NK-92 (cell line): ENCODE measurements around the gene TAF4.

Experiments used
- DNase-seq: peaks from one replicate; lab custom pipeline; 2025; ENCODE audit not compliant: unreplicated experiment; lab: John Stamatoyannopoulos, UW

The TAF4 gene

DNA sequence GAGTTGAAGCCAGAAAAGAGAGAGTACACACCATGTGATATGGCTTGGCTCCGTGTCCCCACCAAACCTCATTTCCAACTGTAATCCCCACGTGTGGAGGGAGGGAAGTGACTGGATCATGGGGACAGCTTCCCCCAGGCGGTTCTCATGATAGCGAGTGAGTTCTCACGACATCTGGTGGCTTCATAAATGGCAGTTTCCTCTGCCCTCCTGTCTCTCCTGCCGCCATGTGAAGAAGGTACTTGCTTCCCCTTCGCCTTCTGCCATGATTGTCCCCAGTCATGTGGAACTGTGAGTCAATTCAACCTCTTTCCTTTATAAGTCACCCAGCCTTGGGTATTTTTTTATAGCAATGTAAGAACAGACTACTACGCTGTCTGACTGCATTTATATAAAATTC, 40.3 kb downstream of the TAF4 start:
- no peak for DNase-seq

DNA sequence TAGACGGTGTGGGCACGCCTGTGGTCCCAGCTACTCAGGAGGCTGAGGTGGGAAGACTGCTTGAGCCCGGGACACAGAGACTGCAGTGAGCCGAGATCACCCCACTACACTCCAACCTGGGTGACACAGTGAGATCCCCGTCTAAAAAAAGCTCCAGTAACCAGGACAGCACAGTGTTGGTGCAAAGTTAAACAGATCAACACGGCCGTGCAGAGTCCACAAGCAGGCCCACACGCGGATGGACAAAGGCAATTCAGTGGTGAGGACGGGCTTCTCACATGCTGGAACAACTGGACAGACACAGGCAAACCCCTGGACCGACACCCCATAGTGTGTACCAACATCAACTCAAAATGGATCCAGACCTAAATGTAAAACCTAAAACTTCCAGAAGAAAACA, 41.7 kb downstream of the TAF4 start:
- no peak for DNase-seq

DNA sequence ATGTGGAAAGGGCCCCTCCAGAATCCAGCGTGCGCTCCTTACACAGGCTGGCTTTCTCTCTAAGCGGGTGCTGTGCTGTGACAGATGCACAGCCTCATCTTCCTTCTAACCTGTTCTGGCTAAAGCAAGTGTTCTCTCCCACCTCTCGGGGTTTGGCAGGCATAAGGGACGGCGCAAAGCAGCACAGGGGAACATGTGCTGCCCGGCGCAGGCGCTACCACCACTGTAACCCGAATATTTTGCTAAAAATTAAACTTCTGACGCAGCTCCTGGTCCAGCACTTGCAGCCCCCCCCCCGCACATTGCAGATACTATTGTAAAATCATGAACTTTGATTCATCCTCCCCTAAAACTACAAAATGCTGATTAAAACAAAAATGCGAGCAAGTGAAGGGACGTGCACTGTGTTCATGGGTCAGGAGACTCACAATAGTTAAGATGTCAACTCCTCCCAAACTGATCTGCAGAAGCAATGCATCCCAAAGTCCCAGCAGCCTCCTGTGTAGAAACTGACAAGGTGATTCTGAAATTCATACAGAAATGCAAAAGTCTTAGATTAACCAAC, 43.0 kb downstream of the TAF4 start:
- DNase-seq = no peak

DNA sequence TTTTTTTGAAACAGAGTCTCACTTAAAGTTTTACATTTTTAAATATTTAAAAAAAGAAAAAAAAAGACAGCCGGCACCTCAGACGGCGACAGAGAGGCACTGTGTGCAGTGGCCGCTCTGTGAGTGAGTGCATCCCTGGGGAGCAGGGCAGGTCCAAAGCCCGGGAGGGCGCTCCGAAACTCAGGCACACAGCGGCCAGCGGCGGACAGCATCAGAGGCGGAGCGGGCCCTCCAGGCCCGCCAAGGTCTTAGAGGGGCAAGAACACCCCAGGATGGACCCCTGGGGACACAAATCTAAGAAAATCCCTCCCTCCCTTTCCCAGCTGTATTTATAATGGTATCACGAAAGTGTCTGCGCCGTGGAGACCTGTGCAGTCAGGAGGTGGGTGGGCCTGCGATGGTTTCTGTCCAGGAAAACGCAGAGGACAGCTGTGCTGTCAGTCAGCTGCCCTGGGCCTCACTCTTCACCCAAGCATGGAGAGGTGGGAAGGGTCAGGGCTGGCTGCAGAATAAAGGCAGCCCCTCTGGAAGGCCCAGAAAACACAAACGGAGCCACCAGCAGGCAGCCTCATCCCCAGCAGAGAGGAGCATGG, 43.8 kb downstream of the TAF4 start:
- DNase-seq = no peak

DNA sequence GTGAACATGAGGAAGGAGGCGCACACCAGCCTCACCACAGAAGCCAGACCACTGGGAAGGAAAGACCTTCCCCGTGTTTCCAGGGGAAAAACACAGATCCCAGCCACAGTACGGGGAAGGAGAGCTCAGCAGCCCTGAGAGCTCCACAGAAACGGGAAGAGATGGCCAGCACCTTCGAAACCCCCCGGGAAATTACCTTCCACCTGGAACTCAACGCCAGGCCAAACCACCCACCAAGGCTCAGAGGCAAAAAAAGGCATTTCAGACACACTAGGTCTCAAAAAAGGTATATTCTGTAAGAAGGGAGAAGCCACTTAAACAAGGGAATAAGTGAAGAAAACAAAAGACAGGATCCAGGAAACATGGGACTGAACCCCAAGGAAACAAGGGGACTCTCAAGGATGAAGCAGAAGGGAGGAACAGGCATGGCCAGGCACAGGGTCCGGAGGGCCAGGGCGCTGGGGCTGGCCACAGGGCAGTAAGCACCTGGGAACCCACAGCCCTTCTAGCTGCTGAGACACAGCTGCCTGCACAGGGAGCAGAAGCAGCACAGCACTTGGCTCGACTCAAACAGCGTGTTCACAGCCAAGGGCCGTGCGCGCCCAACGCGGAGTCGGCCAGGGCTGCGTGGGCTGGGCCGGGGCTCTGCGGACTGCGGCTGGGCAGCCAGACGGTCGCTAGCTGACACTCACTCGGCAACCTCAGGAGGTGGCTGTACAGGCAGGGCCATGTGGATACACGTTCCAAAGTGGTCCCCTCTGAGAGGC, 44.6 kb downstream of the TAF4 start:
- no peak for DNase-seq

DNA sequence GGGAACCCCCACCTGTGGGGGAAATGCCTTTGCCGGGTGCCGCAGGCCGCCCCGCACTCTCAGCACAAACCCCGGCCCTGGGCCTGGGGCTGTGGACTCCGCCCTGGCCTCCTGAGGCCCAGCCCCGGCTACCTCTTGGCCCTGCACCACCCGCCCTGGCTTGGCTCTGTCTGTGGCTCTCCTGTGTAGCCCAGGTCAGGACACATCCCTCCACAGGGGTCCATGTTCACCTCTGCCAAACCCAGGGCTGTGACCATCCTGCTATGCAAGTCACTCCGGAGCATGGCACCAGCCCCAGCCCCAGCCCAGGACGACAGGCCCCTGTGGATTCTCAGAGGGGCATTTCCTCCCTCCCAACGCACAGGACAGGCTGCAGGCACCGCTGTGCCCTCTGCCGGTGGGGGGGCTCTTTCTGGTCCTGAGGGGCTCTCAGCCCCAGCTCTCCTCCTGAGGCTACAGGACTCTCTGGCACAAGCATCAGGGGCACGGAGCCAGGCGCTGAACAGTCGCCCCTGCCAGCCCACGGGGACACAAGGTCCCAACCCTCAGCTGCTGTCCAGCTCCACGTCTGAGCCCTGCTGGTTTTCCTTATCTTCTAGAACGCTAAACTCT, 45.7 kb downstream of the TAF4 start:
- DNase-seq = no peak

DNA sequence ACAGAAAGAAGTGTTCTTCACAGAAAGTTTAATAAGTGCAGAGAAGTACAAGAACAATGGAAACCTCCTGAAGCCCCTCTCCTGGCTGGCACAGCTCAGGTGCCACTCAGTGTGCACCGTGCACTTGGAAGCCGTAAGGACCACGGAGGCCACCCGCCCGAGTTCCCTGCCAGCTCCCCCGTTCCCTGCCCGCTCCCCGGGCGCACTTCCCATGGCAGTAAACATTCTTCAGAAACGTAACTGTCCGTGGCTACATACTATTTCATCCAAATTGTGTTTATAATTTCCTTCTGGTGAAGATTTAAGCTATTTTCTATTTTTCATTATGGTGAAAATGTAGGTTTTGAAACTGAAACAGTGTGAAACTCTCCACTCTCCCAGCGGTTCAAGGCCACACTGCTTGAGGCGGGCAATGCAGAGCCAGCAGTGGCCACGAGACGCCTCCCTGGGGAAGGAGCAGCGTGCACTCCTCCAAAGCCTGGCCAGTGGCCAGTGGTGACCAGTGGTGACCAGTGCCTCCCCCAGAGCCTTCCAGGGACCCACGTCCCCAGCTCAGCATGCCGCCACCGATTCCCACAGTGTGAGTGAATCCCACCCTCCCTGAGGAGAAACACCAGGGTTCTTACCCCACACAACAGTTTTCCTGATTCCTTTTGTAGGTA, 46.4 kb downstream of the TAF4 start:
- DNase-seq = no peak

DNA sequence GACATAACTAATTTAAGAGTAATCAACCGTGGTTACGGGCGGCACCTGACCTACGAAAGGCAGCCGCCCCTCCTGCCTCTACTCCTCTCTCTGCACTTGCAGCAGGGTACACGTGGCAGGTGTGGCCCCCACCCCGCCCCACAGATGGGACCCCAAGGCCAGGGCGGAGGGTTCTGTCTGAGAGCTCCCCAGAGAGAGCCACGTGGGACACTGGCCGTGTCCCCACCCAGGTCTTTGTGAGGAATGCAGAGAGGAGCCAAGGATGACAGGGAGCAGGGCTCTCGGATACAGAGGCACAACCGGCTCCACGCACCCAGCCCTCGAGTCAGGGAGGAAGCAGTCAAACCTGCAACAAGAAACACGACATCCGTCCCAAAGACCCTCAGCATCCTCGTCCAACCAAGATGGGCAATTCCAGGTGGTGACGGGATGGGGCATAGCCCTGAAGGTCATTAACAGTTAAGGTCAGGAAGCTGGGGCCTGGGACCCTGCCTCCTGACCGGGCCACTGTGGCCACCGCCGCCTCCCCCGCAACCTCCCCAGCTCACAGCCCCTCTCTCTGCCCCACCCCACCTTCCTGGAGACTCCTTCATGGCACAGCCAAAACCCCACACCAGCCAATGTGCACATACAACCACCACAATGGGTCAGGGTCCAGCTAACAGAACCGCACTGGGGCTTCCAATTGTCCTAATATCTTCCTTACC, 47.1 kb downstream of the TAF4 start:
- DNase-seq = no peak

DNA sequence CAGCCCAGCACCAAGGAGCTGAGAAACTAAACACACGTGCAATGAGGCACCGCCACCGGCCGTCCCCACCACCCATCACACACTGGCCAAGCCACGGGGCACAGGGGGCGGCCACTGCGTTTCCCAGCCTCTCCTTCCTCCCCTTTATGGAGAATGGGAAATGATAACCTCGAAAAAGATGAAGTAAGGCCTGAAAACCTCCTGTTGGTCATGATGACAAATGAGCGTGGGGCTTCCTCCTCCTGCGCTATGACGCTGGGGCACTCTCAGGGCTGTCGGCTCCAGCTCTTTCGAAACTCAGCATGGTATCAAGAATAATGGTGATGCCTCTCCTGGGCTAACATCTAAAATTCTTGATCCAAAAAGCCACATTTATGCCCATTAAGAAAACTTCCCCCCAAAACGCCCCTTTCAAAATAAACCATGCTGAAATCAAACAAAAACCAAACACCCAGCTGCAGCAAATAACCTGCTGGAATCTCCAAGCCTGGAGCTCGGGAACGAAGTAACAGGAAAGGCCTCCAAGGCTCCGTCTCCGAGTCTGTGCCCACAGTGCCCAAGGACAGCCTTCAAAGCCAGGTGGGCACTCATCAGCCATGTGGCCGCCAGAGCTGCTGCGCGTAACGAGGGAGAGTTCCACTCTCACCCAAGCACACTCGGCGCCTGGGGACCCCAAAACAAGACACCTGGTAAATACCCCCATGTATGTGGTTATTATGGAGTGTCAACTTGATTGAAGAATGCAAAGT, 50.0 kb downstream of the TAF4 start:
- no peak for DNase-seq

DNA sequence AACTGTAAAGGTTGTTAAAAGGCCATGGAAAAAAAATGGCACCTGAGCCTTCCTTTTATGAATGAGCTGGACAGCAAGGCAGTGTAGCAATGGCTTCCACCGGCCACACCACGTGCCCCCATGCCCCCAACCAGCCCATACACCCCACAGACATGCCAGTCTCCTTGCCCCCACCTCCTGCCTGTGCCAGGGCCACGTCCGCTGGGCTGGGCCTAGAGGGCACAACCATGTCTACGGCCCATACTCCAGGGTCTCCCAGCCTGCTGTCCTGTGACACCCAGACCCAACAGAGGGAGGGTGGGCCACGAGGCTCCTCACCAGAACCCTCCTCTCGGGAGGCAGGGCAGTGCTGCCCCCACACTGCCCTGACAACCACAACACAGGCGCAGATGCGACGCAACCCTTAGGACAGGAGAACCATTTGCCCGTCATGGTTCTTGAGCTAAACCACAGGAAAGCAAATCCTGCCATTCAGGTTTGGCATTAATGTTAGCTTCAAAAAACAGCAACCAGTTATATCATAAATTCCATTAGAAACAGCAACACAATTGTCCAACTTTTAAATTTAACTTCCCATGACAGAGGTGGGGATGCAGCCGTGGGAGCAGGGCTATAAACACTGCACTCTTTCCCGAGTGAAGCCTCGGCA, 50.7 kb downstream of the TAF4 start:
- DNase-seq = no peak

DNA sequence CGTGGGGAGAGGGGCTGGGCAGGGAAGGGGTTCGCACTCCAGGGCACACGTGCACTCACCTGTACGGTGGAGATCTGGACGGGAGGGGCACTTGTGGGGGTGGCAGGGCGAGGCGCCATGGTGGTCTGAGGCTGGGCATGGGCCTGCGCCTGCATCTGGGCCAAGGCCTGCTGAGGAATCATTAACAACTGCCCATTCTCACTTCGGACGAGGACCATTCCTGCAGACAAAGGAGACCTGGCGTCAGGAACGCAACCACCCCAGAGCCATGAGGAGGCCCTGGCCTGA, 51.2 kb downstream of the TAF4 start:
- DNase-seq = no peak

DNA sequence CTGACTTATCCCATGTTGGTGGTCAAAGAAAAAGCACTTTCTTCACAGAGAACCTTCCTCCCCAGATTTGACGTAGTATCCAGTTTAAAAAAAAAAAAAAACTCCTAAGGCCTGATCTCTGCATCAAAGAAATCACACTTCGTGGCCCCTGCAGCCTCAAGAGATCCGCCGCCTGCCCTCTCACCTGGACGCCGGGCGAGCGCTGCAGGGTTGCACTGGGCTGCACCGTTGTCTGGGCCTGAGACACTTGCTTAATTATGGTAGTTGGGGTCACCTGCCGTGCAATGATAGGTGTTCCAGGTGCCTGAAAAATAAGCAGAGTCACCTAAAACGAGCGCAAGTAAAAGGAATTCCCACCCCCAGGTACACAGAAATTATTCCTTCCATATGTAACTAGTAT, 53.0 kb downstream of the TAF4 start:
- DNase-seq = no peak

DNA sequence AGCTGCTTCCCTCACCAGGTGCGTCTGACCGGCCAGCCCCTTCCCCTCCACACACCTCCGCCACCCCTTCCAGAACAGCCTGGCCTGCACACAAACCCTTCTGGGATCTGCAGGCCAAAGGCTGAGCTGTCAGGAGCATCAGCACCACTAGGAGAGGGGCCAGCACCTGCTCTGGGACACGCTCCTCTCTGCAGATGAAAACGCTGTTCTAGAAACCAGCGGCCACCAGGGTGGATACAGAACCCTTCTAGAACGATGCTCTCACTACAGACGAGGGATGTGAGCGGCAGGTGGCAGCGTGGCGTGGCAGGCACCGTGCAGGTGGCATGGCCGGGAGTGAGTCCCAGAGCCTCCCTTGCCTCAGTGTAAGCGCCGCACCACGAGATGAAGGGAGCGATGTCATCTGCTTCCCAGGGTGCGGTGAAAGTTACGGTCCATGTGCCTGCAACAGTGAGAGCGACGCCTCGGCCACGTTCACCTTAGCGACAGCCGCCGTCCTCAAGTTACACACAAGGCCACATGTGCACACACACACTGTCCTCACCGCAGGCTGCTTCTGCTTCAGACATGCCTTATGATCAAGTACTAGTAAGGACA, 53.6 kb downstream of the TAF4 start:
- no peak for DNase-seq

DNA sequence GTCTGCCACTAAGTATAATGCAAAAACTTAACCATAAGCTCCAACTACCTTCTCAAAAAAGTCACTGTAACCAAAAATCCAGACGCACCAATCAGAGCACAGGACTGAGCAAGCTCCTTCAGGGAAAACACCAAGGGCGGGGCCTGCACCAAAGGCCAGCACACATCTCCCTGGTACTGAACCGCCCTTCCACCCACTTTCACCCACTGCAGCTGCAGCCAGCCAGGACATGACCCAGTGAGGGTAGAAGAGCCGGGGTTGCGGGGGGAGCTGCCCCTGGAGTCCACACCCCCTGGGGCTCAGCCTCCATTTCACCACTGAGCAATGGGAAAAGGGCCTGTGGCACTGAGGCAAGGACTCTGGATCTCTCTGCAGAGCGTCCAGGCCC, 54.3 kb downstream of the TAF4 start:
- DNase-seq = no peak

DNA sequence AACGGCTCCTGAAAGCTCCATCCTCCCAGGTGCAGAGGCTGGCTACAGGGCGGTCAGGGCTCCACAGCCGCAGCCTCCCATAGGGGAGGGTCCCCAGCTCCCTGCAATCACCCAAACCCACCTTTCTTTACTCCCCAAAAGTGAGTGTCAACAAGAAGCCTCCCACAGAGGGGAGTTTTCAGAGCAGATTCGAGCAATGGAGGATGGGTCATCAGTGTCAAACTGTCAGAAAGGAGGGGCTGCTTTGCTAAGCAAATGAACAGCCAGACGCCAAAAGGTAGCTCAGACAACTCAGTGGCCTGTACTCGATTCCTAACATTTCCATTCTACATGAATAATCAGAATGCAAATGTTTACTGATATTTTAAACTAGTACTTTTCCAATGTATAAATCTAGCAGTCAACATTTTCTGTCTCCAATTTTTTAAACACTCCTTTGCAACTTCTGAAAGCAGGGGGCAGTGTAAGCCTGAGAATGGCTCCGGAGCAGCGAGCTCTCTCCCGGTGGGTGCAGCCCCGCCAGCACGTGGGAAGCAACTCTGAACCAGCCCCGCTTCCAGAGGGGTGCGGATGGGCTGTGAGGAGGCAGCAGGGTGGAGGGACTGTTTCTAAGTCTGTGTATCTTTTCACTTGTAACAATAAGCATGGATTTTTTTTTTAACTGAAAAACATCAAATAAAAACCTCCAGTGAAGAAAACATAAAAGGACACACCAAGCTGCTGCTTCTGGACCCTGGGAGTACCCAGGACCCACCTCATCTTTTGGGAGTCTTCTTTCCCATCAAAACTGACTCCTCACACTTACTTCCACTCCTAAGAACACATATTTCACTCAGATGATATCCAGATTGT, 54.9 kb downstream of the TAF4 start:
- no peak for DNase-seq

DNA sequence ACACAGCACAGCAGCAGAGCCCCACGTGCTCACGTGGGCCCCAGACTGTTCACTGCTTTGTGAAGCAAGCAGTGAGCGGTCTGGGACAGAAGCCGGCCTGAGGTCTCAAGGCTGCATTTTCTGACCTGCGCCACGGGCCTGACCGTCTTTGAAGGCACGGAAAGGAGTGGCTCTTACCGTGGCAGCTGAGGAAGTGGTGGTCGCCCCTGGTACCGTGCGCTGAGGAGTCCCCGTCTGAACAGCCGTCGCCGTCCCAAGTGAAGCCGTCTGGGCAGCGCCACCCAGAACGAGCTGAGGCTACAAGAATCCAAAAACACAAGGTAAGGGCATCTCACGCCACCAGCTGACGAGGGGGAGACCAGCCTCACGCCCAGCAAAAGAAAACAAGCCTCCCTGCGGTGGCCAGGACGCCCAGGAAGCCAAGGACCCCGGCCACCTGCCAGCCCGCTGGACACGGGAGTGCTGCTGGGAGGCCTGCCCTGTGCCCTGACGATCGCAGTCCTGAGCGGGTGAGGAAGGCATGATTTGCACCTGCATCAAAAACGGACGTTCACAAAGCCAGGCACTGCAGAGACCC, 55.7 kb downstream of the TAF4 start:
- DNase-seq = no peak

DNA sequence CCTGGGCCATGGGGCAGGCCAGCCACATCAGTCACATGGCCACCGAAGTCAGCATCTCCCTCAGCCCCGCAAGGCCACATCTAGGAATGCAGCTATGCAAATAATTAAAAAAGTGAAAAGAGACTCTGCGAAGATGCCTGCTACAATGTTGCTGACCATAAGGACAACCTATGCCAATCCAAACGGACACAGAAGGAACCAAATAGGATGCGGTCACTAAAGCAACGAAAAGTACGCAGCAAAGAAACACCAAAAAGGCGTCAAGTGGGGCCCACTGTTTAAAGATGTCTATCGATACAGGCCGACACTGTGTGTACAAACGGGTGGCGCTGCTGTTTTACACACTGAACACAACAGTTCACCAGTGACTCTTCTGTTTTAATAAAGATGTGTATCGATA, 56.4 kb downstream of the TAF4 start:
- no peak for DNase-seq

DNA sequence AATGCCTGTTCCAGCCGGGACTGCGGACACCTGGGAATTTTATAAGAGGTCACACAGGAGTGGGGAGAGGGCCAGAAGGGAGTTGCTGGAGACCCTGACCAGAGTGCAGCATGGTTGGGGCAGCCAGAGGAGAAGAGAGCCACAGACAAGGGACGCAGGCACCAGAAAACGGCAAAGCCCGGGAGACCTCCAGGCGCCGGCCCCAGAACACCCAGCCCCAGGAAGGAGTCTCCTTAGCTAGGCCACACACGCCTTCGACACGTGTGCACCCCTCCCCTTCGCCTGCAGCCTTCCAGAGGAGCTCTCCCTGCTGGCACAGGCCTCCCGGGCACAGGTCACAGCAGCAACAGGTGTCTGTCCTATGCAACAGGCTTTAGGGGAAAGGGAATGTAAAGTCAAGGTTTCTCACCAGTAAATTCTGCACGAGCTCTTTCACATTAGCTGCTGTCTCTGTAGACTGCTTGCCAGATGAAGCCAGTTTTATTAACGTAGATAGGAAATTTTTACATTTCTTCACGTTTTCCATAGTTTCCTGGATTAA, 57.0 kb downstream of the TAF4 start:
- no peak for DNase-seq
